SK-N-SH (cell line): ENCODE results near the gene GSK3B. TPM values are rescaled to one million over a fixed set of nuclear protein-coding genes. Genes with fewer than 3 reads are reported as not detected.

Experiments used
- CTCF ChIA-PET: fragments of 300-600, 350-600 bp; formaldehyde crosslinking; extraction: SDS; loops from one replicate; lab custom pipeline; 2021; lab: Yijun Ruan, JAX
- POLR2A ChIA-PET: fragments of 350-600 bp; sonication (Branson Sonifier 250); formaldehyde crosslinking; extraction: SDS; loops from one replicate; lab custom pipeline; 2020; ENCODE audit warnings: antibody characterized with exemption, inconsistent platforms; lab: Yijun Ruan, JAX
- DNase-seq: peaks from one replicate; pipeline ENCODE4 v3.0.0; 2012
- H2AFZ ChIP-seq: fragments of 200-600 bp; sonication (generic); 2 replicates; pipeline ENCODE4 v1.8.1; 2016; ENCODE audit warnings: antibody characterized with exemption, mild to moderate bottlenecking, low read depth
- H3F3A ChIP-seq: fragments of 200-600 bp; sonication (generic); replicated peaks from 2 replicates; pipeline ENCODE3; 2016; ENCODE audit warnings: antibody characterized with exemption, mild to moderate bottlenecking; ENCODE audit not compliant: insufficient read depth
- H3K27ac ChIP-seq, 2 experiments: fragments of 200-500 bp in 1 of 2; fragments of 200-600 bp in 1 of 2; sonication (Bioruptor generic) in 1 of 2; sonication (generic), shearing (Covaris generic) in 1 of 2; 2 replicates each; pipeline versions ENCODE4 v1.5.1 to v1.6.1; 2014 to 2016; ENCODE audit warnings: low read depth in 2 of 2, inconsistent platforms in 1 of 2, low read length in 1 of 2, mild to moderate bottlenecking in 1 of 2, mixed read lengths in 1 of 2
- H3K27me3 ChIP-seq: fragments of 200-600 bp; sonication (generic), shearing (Covaris generic); 2 replicates; pipeline ENCODE4 v1.6.1; 2016; ENCODE audit warnings: mixed run types; ENCODE audit not compliant: insufficient read depth
- H3K36me3 ChIP-seq, 2 experiments: fragments of 200-500 bp in 1 of 2; fragments of 200-600 bp in 1 of 2; sonication (Bioruptor generic) in 1 of 2; sonication (generic) in 1 of 2; replicated peaks in 1 of 2; 2 replicates each; pipeline versions ENCODE3 to v1.5.1; 2014 to 2016; ENCODE audit warnings: low read length in 1 of 2, mild to moderate bottlenecking in 1 of 2; ENCODE audit not compliant: insufficient read depth in 2 of 2, control insufficient read depth in 1 of 2
- H3K4me1 ChIP-seq, 2 experiments: fragments of 200-500 bp in 1 of 2; fragments of 200-600 bp in 1 of 2; sonication (Bioruptor generic) in 1 of 2; sonication (generic), shearing (Covaris generic) in 1 of 2; 2 replicates each; pipeline versions ENCODE4 v1.5.1 to v1.6.1; 2014 to 2016; ENCODE audit warnings: low read depth in 1 of 2, low read length in 1 of 2, mixed run types in 1 of 2; ENCODE audit not compliant: insufficient read depth in 2 of 2, control insufficient read depth in 1 of 2
- H3K4me2 ChIP-seq: fragments of 200-600 bp; sonication (generic), shearing (Covaris generic); 2 replicates; pipeline ENCODE4 v1.6.1; 2017; ENCODE audit warnings: mixed run types
- H3K4me3 ChIP-seq, 2 experiments: fragments of 200-500 bp in 1 of 2; fragments of 200-600 bp in 1 of 2; sonication (Bioruptor generic) in 1 of 2; sonication (generic), shearing (Covaris generic) in 1 of 2; 2 replicates each; pipeline versions ENCODE4 v1.5.1 to v1.8.1; 2014 to 2016; ENCODE audit warnings: low read depth in 2 of 2, inconsistent platforms in 1 of 2, low read length in 1 of 2, mild to moderate bottlenecking in 1 of 2, mixed read lengths in 1 of 2, moderate library complexity in 1 of 2
- H3K79me2 ChIP-seq: fragments of 200-600 bp; sonication (generic); 2 replicates; pipeline ENCODE4 v1.8.1; 2017; ENCODE audit warnings: mild to moderate bottlenecking; ENCODE audit not compliant: insufficient read depth
- H3K9ac ChIP-seq: fragments of 200-600 bp; sonication (generic); 2 replicates; pipeline ENCODE4 v1.6.1; 2017; ENCODE audit warnings: mixed run types
- H3K9me2 ChIP-seq: fragments of 200-600 bp; sonication (generic); 2 replicates; pipeline ENCODE4 v1.6.1; 2017; ENCODE audit warnings: mixed run types
- H3K9me3 ChIP-seq: fragments of 200-600 bp; sonication (generic); 2 replicates; pipeline ENCODE4 v1.6.1; 2017; ENCODE audit warnings: mixed run types, mild to moderate bottlenecking, moderate library complexity
- H4K20me1 ChIP-seq: fragments of 200-600 bp; sonication (generic); 2 replicates; pipeline ENCODE4 v1.6.1; 2017; ENCODE audit warnings: mild to moderate bottlenecking, mixed run types; ENCODE audit not compliant: insufficient read depth
- CHD2 ChIP-seq: fragments of 150-350 bp; IDR thresholded peaks from 2 replicates; pipeline ENCODE4 v1.6.1; 2018; ENCODE audit warnings: low read length; ENCODE audit not compliant: partially characterized antibody
- EP300 ChIP-seq, 2 experiments: IDR thresholded peaks; 2 replicates each; pipeline versions ENCODE4 v1.4.0 to v1.6.1; 2012; ENCODE audit warnings: borderline replicate concordance in 1 of 2, low read depth in 1 of 2, low read length in 1 of 2
- EZH2phosphoT487 ChIP-seq: fragments of 200-600 bp; sonication (generic); IDR thresholded peaks from 2 replicates; pipeline ENCODE4 v1.6.1; 2017; ENCODE audit warnings: low read depth, mixed run types, mild to moderate bottlenecking, antibody characterized with exemption, moderate library complexity, borderline replicate concordance
- FOXM1 ChIP-seq: IDR thresholded peaks from 2 replicates; pipeline ENCODE4 v1.4.0; 2012; ENCODE audit warnings: low read depth, mild to moderate bottlenecking
- GABPA ChIP-seq: IDR thresholded peaks from 2 replicates; pipeline ENCODE4 v1.4.0; 2012; ENCODE audit warnings: low read depth, mild to moderate bottlenecking
- GATA2 ChIP-seq: sonication (generic); formaldehyde crosslinking; IDR thresholded peaks from 2 replicates; pipeline ENCODE4 v1.5.0; 2020; ENCODE audit warnings: mild to moderate bottlenecking, missing genetic modification reagents
- MEF2A ChIP-seq: IDR thresholded peaks from 2 replicates; pipeline ENCODE4 v1.4.0; 2012; ENCODE audit warnings: low read depth, borderline replicate concordance
- NRF1 ChIP-seq: IDR thresholded peaks from 2 replicates; pipeline ENCODE4 v1.6.1; 2012; ENCODE audit warnings: low read depth, mild to moderate bottlenecking, low read length
- RFX5 ChIP-seq: IDR thresholded peaks from 2 replicates; pipeline ENCODE4 v1.6.1; 2012; ENCODE audit warnings: mild to moderate bottlenecking, improper control_type of control experiment, low read length
- TEAD4 ChIP-seq: IDR thresholded peaks from 2 replicates; pipeline ENCODE4 v1.4.0; 2012; ENCODE audit warnings: mild to moderate bottlenecking, borderline replicate concordance; ENCODE audit not compliant: insufficient read depth
- WGBS: methylation state at CpG from one replicate; pipeline ENCODE4 v1.1.6; 2017; ENCODE audit warnings: low lambda C conversion rate; 5-methylcytosine and 5-hydroxymethylcytosine counted together
- polyA plus RNA-seq, 3 experiments: library from polyadenylated mRNA; depleted of rRNA; stranded (reverse); fragments of >200 nt; gene quantifications; 2 replicates each; pipeline ENCODE4 v1.2.3, GENCODE V29; 2012
- TF ChIP-seq, protein P1 (sequence below): IDR thresholded peaks from 2 replicates; pipeline ENCODE4 v1.6.1; 2012; ENCODE audit warnings: mild to moderate bottlenecking, low read depth, low read length, moderate library complexity
- TF ChIP-seq, protein P2 (sequence below): IDR thresholded peaks from 2 replicates; pipeline ENCODE4; 2012
- TF ChIP-seq, protein P3 (sequence below): IDR thresholded peaks from 2 replicates; pipeline ENCODE4 v1.4.0; 2012; ENCODE audit warnings: low read depth, borderline replicate concordance
- TF ChIP-seq, protein P4 (sequence below): fragments of 150-350 bp; IDR thresholded peaks from 2 replicates; pipeline ENCODE4 v1.6.1; 2016; ENCODE audit warnings: mild to moderate bottlenecking, low read depth, low read length

Gene GSK3B
- polyA plus RNA-seq, 1 of the 3 experiments (the other 2 are of a cell fraction), result 15.9 TPM

- H3K27me3 ChIP-seq, result no peaks in the 10 kb centered on the region
- no peaks in the 10 kb centered on the region for H3K36me3 ChIP-seq
- no peak for TF ChIP-seq CHD2
- TF ChIP-seq RFX5, result no peak
- TF ChIP-seq, protein P1, sequence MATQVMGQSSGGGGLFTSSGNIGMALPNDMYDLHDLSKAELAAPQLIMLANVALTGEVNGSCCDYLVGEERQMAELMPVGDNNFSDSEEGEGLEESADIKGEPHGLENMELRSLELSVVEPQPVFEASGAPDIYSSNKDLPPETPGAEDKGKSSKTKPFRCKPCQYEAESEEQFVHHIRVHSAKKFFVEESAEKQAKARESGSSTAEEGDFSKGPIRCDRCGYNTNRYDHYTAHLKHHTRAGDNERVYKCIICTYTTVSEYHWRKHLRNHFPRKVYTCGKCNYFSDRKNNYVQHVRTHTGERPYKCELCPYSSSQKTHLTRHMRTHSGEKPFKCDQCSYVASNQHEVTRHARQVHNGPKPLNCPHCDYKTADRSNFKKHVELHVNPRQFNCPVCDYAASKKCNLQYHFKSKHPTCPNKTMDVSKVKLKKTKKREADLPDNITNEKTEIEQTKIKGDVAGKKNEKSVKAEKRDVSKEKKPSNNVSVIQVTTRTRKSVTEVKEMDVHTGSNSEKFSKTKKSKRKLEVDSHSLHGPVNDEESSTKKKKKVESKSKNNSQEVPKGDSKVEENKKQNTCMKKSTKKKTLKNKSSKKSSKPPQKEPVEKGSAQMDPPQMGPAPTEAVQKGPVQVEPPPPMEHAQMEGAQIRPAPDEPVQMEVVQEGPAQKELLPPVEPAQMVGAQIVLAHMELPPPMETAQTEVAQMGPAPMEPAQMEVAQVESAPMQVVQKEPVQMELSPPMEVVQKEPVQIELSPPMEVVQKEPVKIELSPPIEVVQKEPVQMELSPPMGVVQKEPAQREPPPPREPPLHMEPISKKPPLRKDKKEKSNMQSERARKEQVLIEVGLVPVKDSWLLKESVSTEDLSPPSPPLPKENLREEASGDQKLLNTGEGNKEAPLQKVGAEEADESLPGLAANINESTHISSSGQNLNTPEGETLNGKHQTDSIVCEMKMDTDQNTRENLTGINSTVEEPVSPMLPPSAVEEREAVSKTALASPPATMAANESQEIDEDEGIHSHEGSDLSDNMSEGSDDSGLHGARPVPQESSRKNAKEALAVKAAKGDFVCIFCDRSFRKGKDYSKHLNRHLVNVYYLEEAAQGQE, result no peak
- TF ChIP-seq EZH2phosphoT487, result no peak
- TF ChIP-seq MEF2A, result no peak
- TF ChIP-seq FOXM1, result no peak
- TF ChIP-seq, protein P2, sequence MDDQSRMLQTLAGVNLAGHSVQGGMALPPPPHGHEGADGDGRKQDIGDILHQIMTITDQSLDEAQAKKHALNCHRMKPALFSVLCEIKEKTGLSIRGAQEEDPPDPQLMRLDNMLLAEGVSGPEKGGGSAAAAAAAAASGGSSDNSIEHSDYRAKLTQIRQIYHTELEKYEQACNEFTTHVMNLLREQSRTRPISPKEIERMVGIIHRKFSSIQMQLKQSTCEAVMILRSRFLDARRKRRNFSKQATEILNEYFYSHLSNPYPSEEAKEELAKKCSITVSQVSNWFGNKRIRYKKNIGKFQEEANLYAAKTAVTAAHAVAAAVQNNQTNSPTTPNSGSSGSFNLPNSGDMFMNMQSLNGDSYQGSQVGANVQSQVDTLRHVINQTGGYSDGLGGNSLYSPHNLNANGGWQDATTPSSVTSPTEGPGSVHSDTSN, result no peak
- no peak for TF ChIP-seq GABPA
- no peak for TF ChIP-seq GATA2 (CRISPR knock-in tag)
- TF ChIP-seq, protein P3, sequence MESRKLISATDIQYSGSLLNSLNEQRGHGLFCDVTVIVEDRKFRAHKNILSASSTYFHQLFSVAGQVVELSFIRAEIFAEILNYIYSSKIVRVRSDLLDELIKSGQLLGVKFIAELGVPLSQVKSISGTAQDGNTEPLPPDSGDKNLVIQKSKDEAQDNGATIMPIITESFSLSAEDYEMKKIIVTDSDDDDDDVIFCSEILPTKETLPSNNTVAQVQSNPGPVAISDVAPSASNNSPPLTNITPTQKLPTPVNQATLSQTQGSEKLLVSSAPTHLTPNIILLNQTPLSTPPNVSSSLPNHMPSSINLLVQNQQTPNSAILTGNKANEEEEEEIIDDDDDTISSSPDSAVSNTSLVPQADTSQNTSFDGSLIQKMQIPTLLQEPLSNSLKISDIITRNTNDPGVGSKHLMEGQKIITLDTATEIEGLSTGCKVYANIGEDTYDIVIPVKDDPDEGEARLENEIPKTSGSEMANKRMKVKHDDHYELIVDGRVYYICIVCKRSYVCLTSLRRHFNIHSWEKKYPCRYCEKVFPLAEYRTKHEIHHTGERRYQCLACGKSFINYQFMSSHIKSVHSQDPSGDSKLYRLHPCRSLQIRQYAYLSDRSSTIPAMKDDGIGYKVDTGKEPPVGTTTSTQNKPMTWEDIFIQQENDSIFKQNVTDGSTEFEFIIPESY, result no peak
- no peak for TF ChIP-seq NRF1
- TF ChIP-seq, protein P4, sequence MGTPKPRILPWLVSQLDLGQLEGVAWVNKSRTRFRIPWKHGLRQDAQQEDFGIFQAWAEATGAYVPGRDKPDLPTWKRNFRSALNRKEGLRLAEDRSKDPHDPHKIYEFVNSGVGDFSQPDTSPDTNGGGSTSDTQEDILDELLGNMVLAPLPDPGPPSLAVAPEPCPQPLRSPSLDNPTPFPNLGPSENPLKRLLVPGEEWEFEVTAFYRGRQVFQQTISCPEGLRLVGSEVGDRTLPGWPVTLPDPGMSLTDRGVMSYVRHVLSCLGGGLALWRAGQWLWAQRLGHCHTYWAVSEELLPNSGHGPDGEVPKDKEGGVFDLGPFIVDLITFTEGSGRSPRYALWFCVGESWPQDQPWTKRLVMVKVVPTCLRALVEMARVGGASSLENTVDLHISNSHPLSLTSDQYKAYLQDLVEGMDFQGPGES, result no peak
- TF ChIP-seq TEAD4, result no peak
- no peak for TF ChIP-seq EP300 (IDR thresholded peaks at IDR 0.05; ENCODE audit: borderline replicate concordance in 1 of 2, low read depth in 1 of 2, low read length in 1 of 2)
- CTCF ChIA-PET, result no interaction called here
- H3K4me1 ChIP-seq, result no peaks in the 10 kb centered on the region
- H3K4me2 ChIP-seq, result no peak overlapping the region
- POLR2A ChIA-PET, result no interaction called here
- H3K79me2 ChIP-seq, result no peaks in the 10 kb centered on the region
- H3K9me2 ChIP-seq, result no peaks in the 10 kb centered on the region
- no peak overlapping the region for H2AFZ ChIP-seq
- H3K9me3 ChIP-seq, result no peaks in the 10 kb centered on the region
- no peak for DNase-seq
- no peak overlapping the region for H3K9ac ChIP-seq
- no peaks in the 10 kb centered on the region for H4K20me1 ChIP-seq
- no peak overlapping the region for H3K4me3 ChIP-seq
- no peak overlapping the region for H3K27ac ChIP-seq
- 57% methylated on average over 2 of the region's 2 CpGs for WGBS
- no peaks in the 10 kb centered on the region for H3F3A ChIP-seq
Observed at GRCh38 chr3:119783255-119783654, 311.0 kb downstream of the GSK3B start.
